ENCODE results near the gene EHD4.

Gene EHD4

GRCh38 chr15:41892621-41893421 is 79.5 kb downstream of the EHD4 start:
- DNase-seq = no peak

DNA sequence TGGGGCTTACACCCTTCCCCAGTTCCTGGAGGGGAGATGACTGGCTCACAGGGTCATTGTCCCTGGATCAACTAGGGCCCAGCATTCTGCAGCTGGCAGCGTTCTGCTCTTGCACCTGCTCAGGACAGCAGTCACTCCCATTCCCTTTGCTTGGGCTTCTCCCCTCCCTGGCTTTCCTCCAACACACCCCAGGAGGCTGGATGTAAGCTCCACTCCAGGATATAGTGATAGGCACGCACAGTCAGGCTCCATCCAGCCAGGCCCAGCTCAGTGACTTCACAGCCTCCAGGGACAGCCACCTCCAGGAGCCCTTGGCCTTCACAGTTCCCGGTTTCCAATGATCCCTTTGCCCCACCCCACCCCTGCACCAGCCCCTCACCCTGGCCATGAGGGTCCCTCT is 80.4 kb downstream of the EHD4 start:
- DNase-seq = no peak

DNA sequence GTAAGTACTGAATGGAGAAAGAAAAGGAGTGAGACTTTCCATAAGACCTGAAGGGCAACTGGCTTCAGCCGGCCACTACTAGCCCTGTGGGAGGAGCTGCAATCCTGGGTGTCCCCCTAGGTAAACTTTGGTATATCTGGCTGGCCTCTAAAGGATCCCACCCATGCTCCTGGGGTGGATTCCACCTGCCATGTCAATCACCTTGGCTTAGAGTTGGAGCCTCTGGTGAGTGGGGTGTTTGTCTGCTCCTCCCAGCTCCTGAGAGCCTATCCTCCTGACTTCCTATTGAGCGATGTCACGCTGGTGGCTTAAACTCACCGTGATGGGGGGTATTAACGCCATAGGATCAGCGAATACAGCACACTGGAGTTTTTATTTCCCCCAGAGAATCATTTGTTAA is 81.1 kb downstream of the EHD4 start:
- DNase-seq = no peak

GRCh38 chr15:41890050-41890690 is 82.2 kb downstream of the EHD4 start:
- DNase-seq = no peak

DNA sequence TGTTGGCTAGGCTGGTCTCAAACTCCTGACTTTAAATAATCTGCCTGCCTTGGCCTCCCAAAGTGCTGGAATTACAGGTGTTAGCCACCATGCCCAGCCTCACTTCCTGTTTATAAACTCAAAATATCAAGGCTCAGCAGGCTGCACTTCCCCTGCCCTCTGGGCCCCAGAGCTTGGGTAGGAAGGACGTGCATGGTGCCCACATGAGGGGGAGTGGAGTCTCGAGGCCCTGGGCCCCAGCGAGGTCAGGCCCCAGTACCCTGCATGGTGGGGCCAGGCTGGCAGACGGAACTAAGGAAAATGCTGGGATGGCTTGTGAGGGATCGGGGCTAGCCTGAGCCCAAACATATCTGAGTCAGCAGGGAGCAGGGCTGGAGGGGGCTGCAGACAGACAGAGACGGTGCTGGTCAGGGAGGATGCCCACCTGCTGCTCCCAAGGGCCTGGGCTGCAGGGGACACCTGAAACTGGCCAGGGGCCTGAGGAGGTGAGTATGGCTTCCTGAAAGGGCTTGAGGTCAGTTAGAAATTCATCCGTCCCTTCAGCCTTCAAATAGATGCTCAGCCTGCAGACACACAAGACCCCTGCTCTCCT is 83.6 kb downstream of the EHD4 start:
- no peak for DNase-seq

- DNase-seq = no peak
Measured at GRCh38 chr15:41887893-41888292, 84.5 kb downstream of the EHD4 start.

GRCh38 chr15:41887161-41887560 is 85.2 kb downstream of the EHD4 start:
- no peak for DNase-seq

GRCh38 chr15:41886741-41887140 is 85.6 kb downstream of the EHD4 start:
- DNase-seq = no peak

DNA sequence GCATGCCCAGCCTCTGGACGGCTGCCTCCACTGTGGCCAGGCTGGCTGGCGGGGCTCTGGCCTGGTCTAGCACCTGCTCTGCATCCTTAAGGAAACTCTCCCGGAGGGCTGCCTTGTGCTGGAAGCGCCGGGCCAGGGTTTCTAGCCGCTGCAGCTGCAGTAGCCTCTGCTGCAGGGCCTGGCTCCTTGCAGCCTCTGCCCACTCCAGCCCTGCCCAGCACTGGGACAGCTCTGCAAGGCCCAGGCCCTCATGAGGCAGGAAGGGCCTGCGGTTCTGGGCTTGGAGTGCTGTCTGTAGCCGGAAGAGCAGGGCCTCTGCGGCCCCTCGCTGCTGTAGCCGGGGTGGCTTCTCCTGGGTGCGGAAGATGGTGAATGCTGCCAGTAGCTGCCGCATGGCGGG is 86.5 kb downstream of the EHD4 start:
- DNase-seq = no peak

DNA sequence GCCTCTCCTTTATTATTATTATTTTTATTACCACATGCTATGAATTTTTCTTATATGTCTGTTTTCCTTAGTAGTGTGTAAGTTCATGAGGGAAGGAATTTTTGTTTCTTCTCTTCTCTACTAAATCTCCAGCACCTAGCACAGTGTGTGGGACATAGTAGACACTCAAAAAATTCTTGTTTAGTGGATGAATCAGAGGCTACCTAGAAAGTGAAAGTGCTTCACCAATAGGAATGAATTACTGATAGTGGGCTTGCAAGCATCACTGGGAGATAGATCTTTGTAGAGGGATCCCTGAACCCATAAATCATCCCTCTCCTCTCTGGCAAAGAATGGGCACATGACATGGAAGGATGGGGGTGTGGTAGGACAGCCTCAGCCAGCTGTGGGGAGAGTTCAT is 87.0 kb downstream of the EHD4 start:
- no peak for DNase-seq

- no peak for DNase-seq
Measured at GRCh38 chr15:41884458-41884857, 87.9 kb downstream of the EHD4 start.

GRCh38 chr15:41883484-41883825 is 88.9 kb downstream of the EHD4 start:
- DNase-seq = no peak

GRCh38 chr15:41882689-41883483 is 89.5 kb downstream of the EHD4 start:
- no peak for DNase-seq

DNA sequence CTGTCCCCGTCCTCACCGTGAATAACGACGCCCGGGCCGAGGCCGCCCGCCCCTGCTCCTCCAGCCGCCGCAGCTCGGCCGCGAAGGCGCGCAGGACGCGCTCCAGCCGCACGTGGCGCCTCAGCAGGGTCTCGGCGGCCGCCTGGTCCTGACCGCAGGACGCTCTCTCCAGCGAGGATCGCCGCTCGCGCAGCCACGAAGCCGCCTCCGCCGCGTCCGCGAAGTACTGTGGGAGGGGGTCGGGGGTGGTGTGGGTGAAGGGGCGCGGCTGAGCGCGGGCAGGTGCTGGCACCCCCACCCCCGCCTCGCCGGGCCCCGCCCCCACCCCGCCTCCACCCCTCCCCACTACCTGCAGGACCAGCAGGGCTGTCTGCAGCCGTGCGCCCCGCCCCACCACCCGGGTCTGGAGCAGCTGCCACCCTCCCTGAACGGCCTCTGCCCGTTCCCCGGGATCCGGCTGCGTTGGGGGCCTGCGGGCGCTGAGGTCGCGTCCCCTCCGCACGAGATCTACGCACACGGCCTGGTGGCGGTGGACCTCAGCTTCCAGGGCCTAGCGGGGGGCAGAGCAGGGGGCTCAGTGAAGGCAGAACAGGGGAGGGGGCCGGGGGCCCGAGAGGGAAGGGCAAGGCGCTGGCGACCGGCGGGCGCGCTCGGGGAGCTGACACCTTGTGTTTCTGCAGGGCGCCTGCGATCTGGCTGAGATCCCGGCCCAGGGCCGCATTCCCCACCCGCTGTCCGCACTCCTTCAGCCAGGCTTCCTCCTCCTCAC is 90.3 kb downstream of the EHD4 start:
- DNase-seq = no peak

DNA sequence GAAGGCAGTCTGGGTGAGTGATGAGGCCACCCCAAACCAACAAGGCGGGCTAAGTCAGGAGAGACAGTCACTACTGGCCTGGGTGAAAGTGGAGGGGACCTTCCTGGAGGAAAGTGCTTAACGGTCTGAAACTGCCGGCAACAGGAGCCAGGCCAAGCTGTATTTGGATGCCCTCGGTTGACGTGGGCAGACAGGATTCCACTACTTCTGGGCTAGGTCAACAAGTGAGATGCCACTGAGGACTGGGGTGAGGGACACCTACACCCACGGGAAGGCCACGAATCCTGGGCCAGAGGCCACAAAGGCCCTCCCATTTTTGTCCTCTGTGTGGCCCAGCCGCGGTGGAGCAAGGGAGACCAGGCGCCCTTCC is 90.8 kb downstream of the EHD4 start:
- no peak for DNase-seq

DNA sequence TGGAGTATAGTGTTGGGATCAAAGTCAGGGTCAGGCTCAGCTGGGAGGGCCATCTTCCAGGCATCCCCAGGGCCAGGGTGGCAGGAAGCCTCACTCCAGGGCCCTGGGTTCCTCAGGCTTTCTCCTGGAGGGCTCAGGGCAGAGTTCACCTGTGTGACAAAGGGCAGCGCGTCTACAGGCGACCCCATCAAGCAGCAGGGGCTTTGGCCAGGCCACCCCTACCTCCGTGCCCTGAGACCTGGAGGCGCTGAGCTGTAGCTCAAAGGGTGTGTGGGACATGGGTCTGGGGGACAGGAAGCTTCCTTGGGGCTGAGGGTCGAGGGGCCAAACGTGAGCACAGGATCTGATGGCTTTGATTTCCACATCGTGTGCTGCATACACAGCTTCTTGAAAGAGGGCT is 91.3 kb downstream of the EHD4 start:
- DNase-seq = no peak

DNA sequence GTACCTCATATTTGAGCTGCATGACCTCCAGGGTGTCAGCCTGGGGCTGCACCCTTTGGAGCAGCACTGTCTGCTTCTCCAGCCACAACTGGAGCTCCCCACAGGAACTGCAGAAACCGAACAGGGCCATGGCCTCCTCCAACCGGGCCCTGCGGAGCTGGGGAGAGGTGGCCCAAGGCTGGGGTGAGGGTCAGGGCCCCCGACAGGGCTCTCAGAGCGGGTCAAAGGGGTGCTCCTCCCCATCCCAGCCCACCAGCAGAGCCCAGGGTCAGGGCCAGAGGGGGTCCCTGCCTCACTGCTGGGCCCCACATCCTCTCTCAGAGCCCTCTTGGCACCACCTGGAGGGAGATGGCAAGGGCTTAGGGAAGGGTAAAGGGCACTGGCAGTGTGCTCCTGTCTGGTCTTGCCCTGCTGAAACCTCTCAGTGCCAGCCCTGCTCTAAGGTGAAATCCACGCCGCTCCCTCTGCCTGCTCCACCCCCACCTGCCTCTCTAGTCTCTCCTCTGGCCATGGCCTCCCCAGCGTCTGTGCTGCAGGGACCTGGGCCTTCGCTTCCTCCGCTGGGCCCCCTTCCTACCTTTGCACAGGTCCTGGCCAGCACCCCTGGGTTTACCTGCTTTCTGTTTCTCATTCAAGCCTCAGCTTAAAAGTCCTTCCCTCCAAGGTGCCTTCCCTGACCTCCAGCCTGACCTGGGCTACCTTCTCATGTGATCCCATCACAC is 92.0 kb downstream of the EHD4 start:
- no peak for DNase-seq

- DNase-seq = no peak
Measured at GRCh38 chr15:41879321-41879845, 93.0 kb downstream of the EHD4 start.

DNA sequence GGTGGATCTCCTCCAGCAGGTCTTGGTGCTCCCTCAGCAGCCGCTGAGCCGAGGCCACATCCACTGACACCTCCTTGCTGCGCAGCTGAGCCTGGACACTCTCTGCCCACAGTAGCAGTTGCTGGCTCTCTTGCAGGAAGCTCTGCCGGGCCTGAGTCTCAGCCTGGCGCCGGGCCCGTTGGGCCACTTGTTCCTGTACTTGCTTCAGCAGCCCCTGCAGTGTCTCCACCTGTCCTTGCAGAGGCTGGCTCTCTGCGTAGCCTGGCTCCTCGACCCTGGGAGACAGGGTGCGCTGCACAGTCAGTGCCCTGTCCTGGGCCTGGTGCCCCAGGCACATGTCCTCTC is 94.0 kb downstream of the EHD4 start:
- DNase-seq = no peak

GRCh38 chr15:41877631-41878354 is 94.6 kb downstream of the EHD4 start:
- no peak for DNase-seq

DNA sequence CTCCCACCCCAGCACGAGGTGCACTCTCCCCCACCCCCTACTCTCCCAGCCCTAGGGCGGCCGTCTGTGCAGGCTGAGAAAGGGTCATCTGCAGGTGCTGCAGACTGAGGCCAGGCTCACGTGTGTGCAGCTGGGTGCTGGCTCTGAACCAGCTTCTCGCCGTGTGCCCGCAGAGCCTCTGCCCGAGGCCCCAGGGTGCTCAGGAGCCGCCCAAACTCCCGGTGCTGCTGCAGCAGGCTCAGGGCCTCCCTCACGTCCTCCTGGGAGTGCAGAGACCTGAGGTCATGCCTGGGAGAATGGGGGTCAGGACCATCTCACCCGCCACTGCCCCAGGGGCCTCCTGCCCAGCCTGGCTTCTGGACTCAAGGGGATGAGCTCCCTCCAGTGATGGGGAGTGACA is 95.7 kb downstream of the EHD4 start:
- no peak for DNase-seq
